ENCODE data around the gene COL18A1. TPM values are rescaled to one million over a fixed set of nuclear protein-coding genes. Genes with fewer than 3 reads are reported as not detected.

Gene COL18A1
- total RNA-seq, 1 donor from 2014 or later = 61.1 TPM

DNA sequence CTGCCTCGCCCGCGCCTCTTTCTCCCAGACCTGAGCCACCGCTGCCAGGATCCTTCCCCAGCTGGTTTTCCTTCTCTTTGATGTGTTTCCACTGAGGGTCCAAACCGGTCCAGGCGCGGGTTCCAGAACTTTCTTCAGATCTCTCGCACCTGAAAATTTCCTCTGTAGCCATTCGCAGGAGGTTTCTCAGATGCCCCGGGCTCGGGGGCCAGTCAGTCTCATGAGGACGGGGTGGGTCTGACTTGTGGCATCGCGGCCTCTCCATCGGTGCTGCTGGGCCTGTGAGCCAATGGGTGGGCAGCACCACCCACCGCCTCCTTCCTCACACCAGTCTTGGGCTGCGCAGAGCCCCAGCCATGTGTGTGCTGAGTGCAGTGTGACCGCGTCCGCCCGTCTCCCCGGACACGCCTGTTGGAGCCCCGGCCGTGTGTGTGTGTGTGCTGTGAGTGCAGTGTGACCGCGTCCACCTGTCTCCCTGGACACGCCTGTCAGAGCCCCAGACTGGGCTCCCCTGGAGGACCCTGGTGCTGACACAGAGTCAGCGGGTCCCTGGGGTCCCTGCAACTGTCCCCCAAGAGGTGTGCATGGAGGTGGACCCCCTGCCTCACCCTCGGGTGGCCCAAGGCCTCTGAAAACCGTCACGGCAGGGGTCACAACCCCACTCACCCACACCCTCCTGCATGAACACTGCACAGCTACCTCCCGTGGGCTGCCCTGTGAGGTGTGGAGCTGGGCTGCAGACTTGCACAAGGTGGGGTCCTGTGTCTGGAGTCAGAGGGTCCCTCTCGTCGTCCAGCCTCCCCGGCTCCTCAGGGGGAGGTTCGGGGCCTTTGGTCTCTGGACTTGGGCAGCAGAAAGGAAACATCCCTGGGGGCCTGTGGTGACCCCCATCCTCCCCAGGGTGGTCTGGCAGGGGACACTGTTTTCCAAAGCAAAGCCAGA is 20.2 kb downstream of the COL18A1 start:
- no peak overlapping the region for H3K27ac Mint-ChIP-seq (ENCODE audit: unreplicated experiment)
- no peak overlapping the region for H3K4me3 Mint-ChIP-seq (ENCODE audit: unreplicated experiment)
- no peaks in the 10 kb centered on the region for H3K9me3 Mint-ChIP-seq (ENCODE audit: unreplicated experiment)

DNA sequence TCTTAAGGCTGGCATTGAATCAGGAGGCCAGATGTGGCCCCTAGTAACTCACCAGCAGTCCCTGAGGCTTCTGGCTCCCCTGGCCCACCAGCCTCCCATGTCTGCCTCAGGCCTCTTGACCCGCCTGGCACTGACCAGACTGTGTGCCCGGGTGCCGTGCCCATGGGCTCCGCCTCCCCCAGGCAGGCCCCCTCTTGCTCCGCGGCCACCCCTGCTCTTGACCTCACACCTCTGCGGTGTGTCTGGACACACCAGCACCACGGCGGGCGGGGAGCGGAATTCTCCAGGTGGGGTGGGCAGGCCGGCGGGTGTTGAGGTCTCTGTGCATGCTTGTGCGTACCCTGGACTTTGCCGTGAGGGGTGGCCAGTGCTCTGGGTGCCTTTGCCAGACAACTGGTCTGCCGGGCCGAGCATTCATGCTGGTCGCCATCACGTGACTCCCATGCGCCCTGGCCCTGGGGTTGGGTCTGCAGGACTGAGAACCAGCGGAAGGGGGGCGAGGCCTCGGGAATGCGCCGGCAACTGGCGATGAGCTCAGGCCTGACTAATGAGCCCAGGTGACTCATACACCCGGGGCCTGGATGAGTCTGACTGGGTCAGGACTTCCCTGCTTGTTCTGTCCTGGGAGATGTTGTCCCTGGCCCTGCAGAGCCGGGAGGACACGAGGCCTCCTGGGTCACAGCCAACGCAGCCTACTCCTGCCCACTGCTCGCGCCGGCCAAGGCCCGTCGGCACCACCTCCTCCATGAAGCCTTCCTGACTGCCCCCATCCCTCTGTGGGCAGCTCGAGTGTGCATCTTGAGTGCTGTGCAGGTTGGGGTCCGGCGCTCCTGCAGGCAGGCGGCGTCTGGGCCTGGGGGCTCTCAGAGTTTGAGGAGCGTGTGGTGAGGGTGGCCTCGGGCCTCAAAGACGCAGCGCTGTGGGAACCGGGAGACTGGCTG is 22.6 kb downstream of the COL18A1 start:
- no peak for TF ChIP-seq CTCF (IDR thresholded peaks at IDR 0.05; ENCODE audit: unreplicated experiment)
- no peak for DNase-seq (ENCODE audit: low spot score)
- Mint-ChIP-seq H3K36me3 (ENCODE audit: low read depth, unreplicated experiment) (no peaks in the 10 kb centered on the region), H3K4me1 (ENCODE audit: unreplicated experiment) (no peaks in the 10 kb centered on the region), H3K27me3 (ENCODE audit: unreplicated experiment) (peaks cover 3% of the 10 kb centered on the region), H3K27ac (ENCODE audit: unreplicated experiment) (no peak overlapping the region), H3K4me3 (ENCODE audit: unreplicated experiment) (no peak overlapping the region), H3K9me3 (ENCODE audit: unreplicated experiment) (no peaks in the 10 kb centered on the region)

More for the DNA sequence above, 20.2 kb downstream of the COL18A1 start:
- Mint-ChIP-seq H3K4me1 (ENCODE audit: unreplicated experiment) (no peaks in the 10 kb centered on the region), H3K27me3 (ENCODE audit: unreplicated experiment) (peaks cover 3% of the 10 kb centered on the region), H3K36me3 (ENCODE audit: low read depth, unreplicated experiment) (peaks cover 4% of the 10 kb centered on the region)
- TF ChIP-seq CTCF (IDR thresholded peaks at IDR 0.05; ENCODE audit: unreplicated experiment) = no peak
- DNase-seq (ENCODE audit: low spot score) = no peak

DNA sequence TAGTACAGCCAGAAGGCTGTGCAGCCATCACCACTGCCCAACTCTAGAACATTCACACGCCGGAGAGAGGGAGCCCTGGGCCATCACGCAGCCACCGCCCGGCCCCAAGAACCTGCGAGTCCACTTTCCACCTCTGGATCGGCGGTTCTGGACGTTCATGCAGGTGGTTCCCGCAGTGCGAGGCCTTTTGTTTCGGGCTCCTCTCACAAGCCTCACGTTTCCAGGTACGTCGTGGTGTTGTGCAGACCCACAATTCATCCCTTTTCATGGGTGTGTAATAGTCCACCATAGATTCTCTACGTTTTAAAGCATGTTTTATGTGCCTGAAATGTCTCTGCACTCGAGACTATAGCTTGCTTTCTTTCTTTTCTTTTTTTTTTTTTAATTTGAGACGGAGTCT is 23.6 kb downstream of the COL18A1 start:
- H3K9me3 Mint-ChIP-seq (ENCODE audit: unreplicated experiment) = no peaks in the 10 kb centered on the region
- no peak overlapping the region for H3K4me3 Mint-ChIP-seq (ENCODE audit: unreplicated experiment)
- DNase-seq (ENCODE audit: low spot score) = no peak
- H3K36me3 Mint-ChIP-seq (ENCODE audit: low read depth, unreplicated experiment) = no peaks in the 10 kb centered on the region
- no peak overlapping the region for H3K27ac Mint-ChIP-seq (ENCODE audit: unreplicated experiment)
- H3K4me1 Mint-ChIP-seq (ENCODE audit: unreplicated experiment) = no peaks in the 10 kb centered on the region
- TF ChIP-seq CTCF (IDR thresholded peaks at IDR 0.05; ENCODE audit: unreplicated experiment) = no peak
- peaks cover 3% of the 10 kb centered on the region for H3K27me3 Mint-ChIP-seq (ENCODE audit: unreplicated experiment)

DNA sequence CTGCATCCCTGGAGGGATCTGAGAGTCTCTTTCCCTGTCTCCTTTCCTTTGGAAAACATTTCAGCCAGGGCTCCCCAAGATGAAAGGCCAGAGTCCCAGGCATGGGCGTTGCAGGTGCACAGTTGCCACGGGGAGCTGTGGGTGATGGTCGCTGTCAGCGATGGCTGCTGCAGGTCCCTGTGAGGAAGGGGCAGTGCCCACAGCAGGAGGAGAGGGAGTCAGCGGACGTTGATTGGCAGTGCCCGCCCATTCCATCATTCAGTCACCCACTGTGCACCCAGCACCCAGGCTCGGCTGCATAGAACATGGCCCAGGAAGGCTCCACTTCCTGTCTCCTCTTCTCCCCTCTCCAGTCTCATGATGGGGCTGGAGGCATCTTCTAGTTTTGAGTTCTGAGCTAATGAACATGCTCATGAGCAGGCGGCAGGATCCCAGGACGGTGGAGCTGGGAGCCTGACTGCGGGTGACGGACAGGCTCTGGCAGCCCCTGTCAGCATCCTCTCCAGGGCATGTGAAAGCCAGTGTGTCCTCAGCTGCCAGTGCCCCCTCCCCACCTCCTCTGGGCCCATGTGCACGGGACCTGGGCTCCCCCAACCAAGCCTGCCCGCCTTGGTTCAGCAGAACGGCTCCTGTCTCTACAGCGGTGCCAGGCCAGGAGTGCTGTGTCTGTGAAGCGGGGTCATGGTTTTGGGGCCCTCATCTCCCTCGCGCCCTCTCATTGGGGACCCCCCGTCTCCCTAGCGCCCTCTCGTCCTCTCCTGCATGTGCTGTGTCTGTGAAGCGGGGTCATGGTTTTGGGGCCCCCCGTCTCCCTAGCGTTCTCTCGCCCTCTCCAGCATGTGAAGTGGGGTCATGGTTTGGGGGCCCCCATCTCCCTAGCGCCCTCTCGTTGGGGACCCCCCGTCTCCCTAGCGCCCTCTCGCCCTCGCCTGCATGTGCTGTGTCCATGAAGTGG is 24.5 kb downstream of the COL18A1 start:
- no peak for DNase-seq (ENCODE audit: low spot score)
- H3K9me3 Mint-ChIP-seq (ENCODE audit: unreplicated experiment) = no peaks in the 10 kb centered on the region
- no peaks in the 10 kb centered on the region for H3K36me3 Mint-ChIP-seq (ENCODE audit: low read depth, unreplicated experiment)
- H3K27ac Mint-ChIP-seq (ENCODE audit: unreplicated experiment) = no peak overlapping the region
- no peak for TF ChIP-seq CTCF (IDR thresholded peaks at IDR 0.05; ENCODE audit: unreplicated experiment)
- H3K4me3 Mint-ChIP-seq (ENCODE audit: unreplicated experiment) = no peak overlapping the region
- H3K4me1 Mint-ChIP-seq (ENCODE audit: unreplicated experiment) = peaks cover 1% of the 10 kb centered on the region
- H3K27me3 Mint-ChIP-seq (ENCODE audit: unreplicated experiment) = peaks cover 3% of the 10 kb centered on the region

All from endothelial cell (in vitro differentiated cells).